Psoas muscle (tissue), 8 donors: ENCODE results near the gene UBAP1L. TPM values are rescaled to one million over a fixed set of nuclear protein-coding genes. Genes with fewer than 3 reads are reported as not detected.

Experiments used
- ATAC-seq, 4 donors: fragments of 200-7000 bp; cut with Tn5 transposase; one replicate each; pipeline ENCODE4 v1.9.1; 2020; ENCODE audit warnings: moderate library complexity in 3 of 4, mild to moderate bottlenecking in 2 of 4
- DNase-seq, 2 donors: peaks; one replicate each; pipeline ENCODE4 v3.0.0-alpha.2; 2020
- H3K27ac ChIP-seq: fragments of 200-600 bp; one replicate; pipeline ENCODE4 v1.8.0; 2022
- H3K27me3 ChIP-seq, 3 donors: fragments of 200-600 bp in 1 of 3; one replicate each; pipeline versions ENCODE4 v1.6.1 to v1.8.0; 2013 to 2022; ENCODE audit warnings: low read length in 2 of 3, mild to moderate bottlenecking in 2 of 3, moderate library complexity in 1 of 3; ENCODE audit not compliant: insufficient read depth in 3 of 3
- H3K36me3 ChIP-seq, 2 donors: fragments of 200-600 bp in 1 of 2; one replicate each; pipeline versions ENCODE4 v1.6.1 to v1.8.0; 2013 to 2022; ENCODE audit warnings: low read depth in 1 of 2, mild to moderate bottlenecking in 1 of 2, moderate library complexity in 1 of 2; ENCODE audit not compliant: insufficient read depth in 1 of 2
- H3K4me1 ChIP-seq: fragments of 200-600 bp; one replicate; pipeline ENCODE4 v1.8.0; 2022
- H3K4me3 ChIP-seq: fragments of 200-600 bp; one replicate; pipeline ENCODE4 v1.8.0; 2022; ENCODE audit warnings: mild to moderate bottlenecking
- H3K9me3 ChIP-seq: fragments of 200-600 bp; one replicate; pipeline ENCODE4 v1.8.0; 2022
- WGBS, 3 donors: extraction: QIAGEN DNeasy Blood & Tissue Kit; methylation state at CpG; one replicate each; pipeline versions ENCODE4 v1.1.6 to v1.1.7; 2013; 5-methylcytosine and 5-hydroxymethylcytosine counted together
- intact Hi-C, 2 donors: fragments of 100-400 bp; cut with DNase I; formaldehyde crosslinking; loops; one replicate each; pipeline versions ENCODE4 v1.11.0 to v1.14.2; 2022
- polyA plus RNA-seq, 3 donors: library from polyadenylated mRNA; stranded (reverse); fragments of 200-250 nt; gene quantifications; one replicate each; pipeline ENCODE4 v1.2.3, GENCODE V29; 2013
- total RNA-seq, 4 donors: library from RNA; stranded (reverse); fragmentation: NEBNext Ultra II Directional in 2 of 4; extraction: Animal tissue kit (Norgen Biotek cat#: 25700) in 2 of 4; gene quantifications; one replicate each; pipeline versions ENCODE4 v1.2.1 to v1.2.4, GENCODE V29; 2021 to 2023
- TF ChIP-seq, protein P1 (sequence below): fragments of 200-600 bp; IDR thresholded peaks from one replicate; pipeline ENCODE4 v1.8.0; 2022; ENCODE audit warnings: antibody characterized with exemption
- donor health status: healthy with polysubstance abuse.
- donor health status: DM: no; HTN: no; CAD: no; lungs with moderate emphysema.
- donor health status: Bipolar disorder and iron deficiency.
- donor health status: healthy.
- donor health status: DM: yes; HTN: yes; CAD: no.
- donor health status: DM: no; HTN: no; CAD: no.
- donor health status: DM: no; HTN: no; CAD: no.
- donor health status: DM: yes; HTN: yes; CAD: no.

UBAP1L gene
- total and polyA plus RNA-seq, 7 donors = 0.79 to 2.8 (median 1.1) TPM

DNA sequence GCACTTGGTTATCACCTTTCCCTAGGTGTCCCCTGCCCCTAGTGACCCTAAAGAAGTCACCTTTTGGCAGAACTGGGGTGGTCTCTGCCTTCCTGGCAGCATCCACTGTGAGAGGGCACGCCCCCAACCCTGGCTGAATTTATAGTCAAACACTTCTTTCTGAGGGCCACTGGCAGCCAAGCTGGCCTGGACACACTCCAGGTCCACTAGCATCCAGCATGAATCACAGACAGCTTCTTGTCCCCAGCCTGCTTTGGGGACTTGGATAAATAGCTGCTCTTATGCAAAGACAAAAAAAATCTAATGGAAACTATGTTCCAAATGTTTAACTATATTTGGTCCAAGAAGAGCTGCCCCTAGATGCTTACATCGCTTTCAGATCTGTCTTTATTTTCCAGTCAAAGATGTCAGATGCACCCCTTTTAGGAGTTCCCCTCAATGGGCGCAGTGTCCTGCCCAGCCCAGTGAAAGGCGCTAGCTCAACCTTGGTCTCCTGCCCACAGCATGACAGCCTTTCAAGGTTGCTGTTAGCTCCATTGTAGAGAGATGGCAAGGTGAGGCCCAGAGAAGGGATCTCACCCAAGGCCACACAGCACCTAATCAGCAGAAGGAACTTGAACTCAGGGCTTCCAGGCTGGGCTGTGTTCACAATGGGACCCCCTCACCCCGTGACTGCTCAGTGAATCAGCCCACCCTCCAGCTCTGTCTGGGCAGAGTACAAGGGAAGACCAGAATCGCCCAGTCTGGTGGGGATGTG lies 54.2 kb downstream of the UBAP1L start:
- Histone ChIP-seq H3K4me1 (no peaks in the 10 kb centered on the region), H3K27me3 (no peaks in the 10 kb centered on the region), H3K27ac (no peak overlapping the region), H3K9me3 (no peaks in the 10 kb centered on the region), H3K4me3 (no peak overlapping the region), H3K36me3 (peaks cover 3 to 34% of the 10 kb centered on the region in 2 donors)
- intact Hi-C loops = no loop called here
- no peak for DNase-seq
- no peak for ATAC-seq
- TF ChIP-seq, protein P1, sequence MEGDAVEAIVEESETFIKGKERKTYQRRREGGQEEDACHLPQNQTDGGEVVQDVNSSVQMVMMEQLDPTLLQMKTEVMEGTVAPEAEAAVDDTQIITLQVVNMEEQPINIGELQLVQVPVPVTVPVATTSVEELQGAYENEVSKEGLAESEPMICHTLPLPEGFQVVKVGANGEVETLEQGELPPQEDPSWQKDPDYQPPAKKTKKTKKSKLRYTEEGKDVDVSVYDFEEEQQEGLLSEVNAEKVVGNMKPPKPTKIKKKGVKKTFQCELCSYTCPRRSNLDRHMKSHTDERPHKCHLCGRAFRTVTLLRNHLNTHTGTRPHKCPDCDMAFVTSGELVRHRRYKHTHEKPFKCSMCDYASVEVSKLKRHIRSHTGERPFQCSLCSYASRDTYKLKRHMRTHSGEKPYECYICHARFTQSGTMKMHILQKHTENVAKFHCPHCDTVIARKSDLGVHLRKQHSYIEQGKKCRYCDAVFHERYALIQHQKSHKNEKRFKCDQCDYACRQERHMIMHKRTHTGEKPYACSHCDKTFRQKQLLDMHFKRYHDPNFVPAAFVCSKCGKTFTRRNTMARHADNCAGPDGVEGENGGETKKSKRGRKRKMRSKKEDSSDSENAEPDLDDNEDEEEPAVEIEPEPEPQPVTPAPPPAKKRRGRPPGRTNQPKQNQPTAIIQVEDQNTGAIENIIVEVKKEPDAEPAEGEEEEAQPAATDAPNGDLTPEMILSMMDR = no peak
- 72 to 84% (median 78%) methylated on average over 6 of the region's 6 CpGs for WGBS, 3 donors

DNA sequence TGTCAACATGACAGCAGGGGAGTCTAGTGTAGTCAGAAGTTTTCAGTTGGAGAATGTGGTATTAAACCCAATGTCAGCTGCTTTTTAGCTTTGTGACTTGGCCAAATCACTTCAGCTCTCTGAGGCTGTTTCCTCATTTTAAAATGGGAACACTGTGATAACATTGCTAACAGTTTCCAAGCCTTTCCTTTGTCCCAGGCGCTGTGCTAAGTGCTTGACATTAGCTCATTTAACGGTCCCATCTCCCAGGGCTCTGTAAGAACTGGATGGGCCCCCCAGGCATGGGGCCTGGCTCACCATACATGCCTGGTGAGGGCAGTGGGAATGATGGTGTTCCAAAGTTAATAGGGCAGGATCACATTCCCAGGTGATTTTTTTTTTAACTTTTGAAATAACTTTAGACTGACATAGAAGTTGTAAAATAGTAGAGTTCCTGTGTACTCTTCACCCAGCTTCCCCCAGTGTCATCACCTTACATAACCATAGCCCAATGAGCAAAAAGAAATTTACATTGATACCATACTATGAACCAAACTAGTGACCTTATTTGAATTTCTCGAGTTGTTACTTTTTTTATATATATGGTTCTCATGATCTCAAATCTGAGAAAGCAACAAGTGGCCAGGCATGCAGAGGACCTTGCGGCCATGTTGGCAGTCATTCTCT lies 54.9 kb downstream of the UBAP1L start:
- no peak for DNase-seq
- TF ChIP-seq, protein P1 = no peak
- no peak overlapping the region for H3K4me3 ChIP-seq
- no peak for ATAC-seq
- H3K36me3 ChIP-seq = peaks cover 3 to 34% of the 10 kb centered on the region in 2 donors
- H3K27me3 ChIP-seq = no peaks in the 10 kb centered on the region
- H3K27ac ChIP-seq = no peak overlapping the region
- intact Hi-C loops = no loop called here
- no peaks in the 10 kb centered on the region for H3K9me3 ChIP-seq
- WGBS, 3 donors = 78 to 84% (median 82%) methylated on average over 4 of the region's 4 CpGs
- H3K4me1 ChIP-seq = no peaks in the 10 kb centered on the region

DNA sequence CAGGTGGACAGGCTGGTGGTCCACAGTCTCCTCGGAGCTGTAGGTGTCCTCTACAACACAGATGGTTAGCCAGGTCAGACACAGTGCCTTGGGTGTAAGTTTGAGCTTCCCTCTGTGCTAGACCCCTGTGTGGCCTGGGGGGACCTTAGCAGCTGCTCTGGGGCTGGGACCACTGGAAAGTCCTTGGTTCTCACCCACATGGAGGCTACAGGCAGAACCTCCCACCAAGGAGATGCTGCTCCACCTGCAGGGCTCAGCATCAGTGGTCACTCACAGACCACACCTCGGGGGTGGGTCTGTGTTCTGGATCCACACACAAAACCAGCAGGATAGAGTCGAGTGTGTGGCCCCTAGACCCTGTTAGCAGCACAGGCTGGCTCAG lies 55.6 kb downstream of the UBAP1L start:
- no peak overlapping the region for H3K27ac ChIP-seq
- DNase-seq (no peak), ATAC-seq (no peak)
- intact Hi-C loops = no loop called here
- no peaks in the 10 kb centered on the region for H3K4me1 ChIP-seq
- 77 to 82% (median 77%) methylated on average over 3 of the region's 3 CpGs for WGBS, 3 donors
- no peak overlapping the region for H3K4me3 ChIP-seq
- H3K27me3 ChIP-seq = no peaks in the 10 kb centered on the region
- TF ChIP-seq, protein P1 = no peak
- H3K9me3 ChIP-seq = no peaks in the 10 kb centered on the region
- peaks cover 3 to 37% of the 10 kb centered on the region in 2 donors for H3K36me3 ChIP-seq

DNA sequence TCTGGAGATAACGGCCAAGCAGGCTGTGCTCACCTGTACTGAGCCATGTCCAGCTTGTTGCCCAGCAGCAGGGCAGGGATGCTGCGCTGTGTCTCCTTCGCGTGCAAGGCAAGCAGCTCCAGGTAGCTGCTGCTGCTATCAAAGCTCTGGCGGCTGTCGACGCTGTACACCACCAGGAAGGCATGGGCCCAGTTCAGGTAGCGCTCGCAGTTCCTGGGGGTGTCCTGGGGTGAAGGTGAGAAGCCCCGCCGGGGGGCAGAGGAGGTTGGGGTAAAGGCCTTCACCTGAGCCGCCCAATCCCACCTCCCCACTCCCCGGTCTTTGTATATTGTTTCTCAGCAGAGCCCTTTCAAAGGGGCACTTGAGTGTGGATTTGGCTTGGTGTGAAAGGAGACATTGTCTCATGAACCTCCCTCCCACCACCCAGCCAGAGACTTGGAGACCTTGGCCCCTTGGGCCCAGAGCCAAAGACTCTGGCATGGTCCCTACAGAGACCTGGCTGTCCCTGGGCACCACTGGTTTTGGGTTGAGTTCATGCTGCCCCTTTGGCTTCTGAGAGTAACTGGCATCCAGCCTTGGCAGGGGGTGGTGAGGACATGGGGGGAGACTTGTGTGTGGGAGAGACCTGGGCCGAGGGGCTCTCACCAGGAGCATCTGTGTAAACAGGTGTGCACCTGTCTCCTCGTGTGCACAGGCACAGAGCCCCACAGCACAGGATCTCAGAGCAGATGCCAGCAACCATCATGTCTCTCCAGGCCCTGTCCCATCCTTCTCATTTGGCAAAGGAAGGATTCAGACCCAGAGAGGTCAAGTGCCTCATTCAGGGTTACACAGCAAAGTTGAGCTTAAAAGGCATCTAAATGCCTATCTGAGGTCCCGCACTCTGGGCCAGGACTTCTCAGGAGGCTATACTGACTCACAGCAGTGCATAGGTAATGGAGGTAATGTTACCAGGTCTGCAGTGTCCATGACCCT lies 56.3 kb downstream of the UBAP1L start:
- H3K27me3 ChIP-seq = no peaks in the 10 kb centered on the region
- WGBS, 3 donors = 85 to 87% (median 86%) methylated on average over 16 of the region's 16 CpGs
- no peak overlapping the region for H3K27ac ChIP-seq
- peaks cover 3 to 37% of the 10 kb centered on the region in 2 donors for H3K36me3 ChIP-seq
- H3K4me1 ChIP-seq = no peaks in the 10 kb centered on the region
- intact Hi-C loops = no loop called here
- TF ChIP-seq, protein P1 = no peak
- ATAC-seq (no peak), DNase-seq (no peak)
- no peaks in the 10 kb centered on the region for H3K9me3 ChIP-seq
- no peak overlapping the region for H3K4me3 ChIP-seq
